GM23338 (cell line): Measurements from ENCODE around the gene PRRG3. TPM values are rescaled to one million over a fixed set of nuclear protein-coding genes. Genes with fewer than 3 reads are reported as not detected.

Experiments used
- ATAC-seq: fragments of 200-7000 bp; cut with Tn5 transposase; 3 replicates; pipeline ENCODE4 v1.9.1; 2020
- DNase-seq: peaks from one replicate; pipeline ENCODE4 v3.0.0-alpha.2; 2015; ENCODE audit warnings: low spot score
- H2AFZ ChIP-seq: fragments of 200-600 bp; sonication (generic); 2 replicates; pipeline ENCODE4 v1.8.0; 2016; ENCODE audit warnings: antibody characterized with exemption, mild to moderate bottlenecking, moderate library complexity
- H3F3A ChIP-seq: fragments of 200-600 bp; sonication (generic); replicated peaks from 2 replicates; pipeline ENCODE4 v1.8.0; 2017; ENCODE audit warnings: antibody characterized with exemption, mixed run types, low read depth
- H3K27ac ChIP-seq: fragments of 200-600 bp; sonication (generic); 2 replicates; pipeline ENCODE4 v1.6.1; 2016; ENCODE audit warnings: low read depth
- H3K27me3 ChIP-seq: fragments of 200-600 bp; sonication (generic); 2 replicates; pipeline ENCODE4 v1.8.0; 2016; ENCODE audit warnings: mild to moderate bottlenecking, mixed run types, moderate library complexity; ENCODE audit not compliant: insufficient read depth
- H3K36me3 ChIP-seq: fragments of 200-600 bp; sonication (generic); 2 replicates; pipeline ENCODE4 v1.8.0; 2016; ENCODE audit warnings: mild to moderate bottlenecking; ENCODE audit not compliant: insufficient read depth
- H3K4me1 ChIP-seq: fragments of 200-600 bp; sonication (generic); 2 replicates; pipeline ENCODE4 v1.8.0; 2016; ENCODE audit warnings: mild to moderate bottlenecking, moderate library complexity; ENCODE audit not compliant: insufficient read depth
- H3K4me2 ChIP-seq: fragments of 200-600 bp; sonication (generic); 2 replicates; pipeline ENCODE4 v1.7.1; 2017; ENCODE audit warnings: mixed run types
- H3K4me3 ChIP-seq: fragments of 200-600 bp; sonication (generic); 2 replicates; pipeline ENCODE4 v1.6.1; 2016; ENCODE audit warnings: mixed run types
- H3K79me2 ChIP-seq: fragments of 200-600 bp; sonication (generic); replicated peaks from 2 replicates; pipeline ENCODE4 v1.8.0; 2017; ENCODE audit warnings: mild to moderate bottlenecking; ENCODE audit not compliant: insufficient read depth
- H3K9me2 ChIP-seq: fragments of 200-600 bp; sonication (generic); 2 replicates; pipeline ENCODE4 v1.8.0; 2017; ENCODE audit not compliant: insufficient read depth
- H4K20me1 ChIP-seq: fragments of 200-600 bp; sonication (generic); replicated peaks from 2 replicates; pipeline ENCODE4 v1.8.0; 2017; ENCODE audit warnings: mild to moderate bottlenecking; ENCODE audit not compliant: insufficient read depth
- H3K27ac Mint-ChIP-seq: 2 replicates; pipeline ENCODE4 v1.8.0; 2020; ENCODE audit warnings: inconsistent platforms, mild to moderate bottlenecking, moderate library complexity, mixed read lengths
- H3K27me3 Mint-ChIP-seq: 3 replicates; pipeline ENCODE4 v1.8.0; 2022; ENCODE audit warnings: low read depth, mild to moderate bottlenecking, moderate library complexity, mixed read lengths, inconsistent platforms; ENCODE audit not compliant: insufficient read depth, poor library complexity
- H3K36me3 Mint-ChIP-seq: 3 replicates; pipeline ENCODE4 v1.8.0; 2021; ENCODE audit warnings: low read depth, mild to moderate bottlenecking, inconsistent platforms, moderate library complexity, mixed read lengths
- H3K4me1 Mint-ChIP-seq: 3 replicates; pipeline ENCODE4 v1.8.0; 2020; ENCODE audit warnings: mild to moderate bottlenecking, inconsistent platforms, mixed read lengths
- H3K4me3 Mint-ChIP-seq: 3 replicates; pipeline ENCODE4 v1.8.0; 2021; ENCODE audit warnings: moderate library complexity, mild to moderate bottlenecking, inconsistent platforms, mixed read lengths
- H3K9me3 Mint-ChIP-seq: 3 replicates; pipeline ENCODE4 v1.8.0; 2020; ENCODE audit warnings: moderate library complexity, mild to moderate bottlenecking, inconsistent platforms, mixed read lengths
- CTCF ChIP-seq, 2 experiments: fragments of 200-600 bp in 1 of 2; sonication (generic) in 1 of 2; conservative IDR thresholded peaks; 2 replicates each; pipeline versions ENCODE4 v1.5.1 to v1.6.1; 2016 to 2017; ENCODE audit warnings: antibody characterized with exemption in 2 of 2, low read depth in 2 of 2, mild to moderate bottlenecking in 2 of 2, moderate library complexity in 1 of 2
- ETS1 ChIP-seq: IDR thresholded peaks from 2 replicates; pipeline ENCODE4 v1.6.1; 2016; ENCODE audit warnings: antibody characterized with exemption
- REST ChIP-seq: IDR thresholded peaks from one replicate; pipeline ENCODE4 v1.6.1; 2018; ENCODE audit warnings: antibody characterized with exemption; ENCODE audit not compliant: unreplicated experiment
- polyA plus RNA-seq: library from polyadenylated mRNA; unstranded; fragments of >200 nt; fragmentation: Nextera tagmentation; extraction: Ambion mirVana; gene quantifications from 2 replicates; pipeline ENCODE4 v1.2.1, GENCODE V29; 2016
- total RNA-seq: library from RNA; depleted of rRNA; stranded (reverse); fragments of >200 nt; shearing (Covaris generic); gene quantifications from 2 replicates; pipeline ENCODE4 v1.2.3, GENCODE V29; 2014

PRRG3 gene
- total and polyA plus RNA-seq, 2 experiments from 2014 or later, result 5.0 to 10.6 TPM

- no peak for TF ChIP-seq REST
These were observed 57.6 kb downstream of the PRRG3 start (continued) for GRCh38 chrX:151752847-151753246.

- ATAC-seq, result peak; percentile 83
These were observed 58.2 kb downstream of the PRRG3 start for GRCh38 chrX:151753313-151754046.

More at GRCh38 chrX:151753313-151754046, 58.2 kb downstream of the PRRG3 start:
- no peak for TF ChIP-seq ETS1
- peak; percentile 53 to 84 for TF ChIP-seq CTCF (conservative IDR thresholded peaks at IDR 0.05; ENCODE audit: low read depth in 2 of 2)
- peak; percentile 50 for TF ChIP-seq REST
- Histone ChIP-seq H3K4me3 (no peak overlapping the region), H4K20me1 (no peaks in the 10 kb centered on the region), H3F3A (no peaks in the 10 kb centered on the region), H3K79me2 (no peaks in the 10 kb centered on the region), H2AFZ (no peak overlapping the region), H3K4me2 (no peak overlapping the region), H3K4me1 (peaks cover 7% of the 10 kb centered on the region; the same call in 1 of the 2 replicates), H3K36me3 (no peaks in the 10 kb centered on the region), H3K9me2 (no peaks in the 10 kb centered on the region), H3K27ac (no peak overlapping the region), H3K27me3 (no peaks in the 10 kb centered on the region)
- H3K4me1 Mint-ChIP-seq, result peaks cover 15% of the 10 kb centered on the region; the same call in 2 of the 3 replicates
- H3K36me3 Mint-ChIP-seq, result no peaks in the 10 kb centered on the region
- DNase-seq, result peak; percentile 74
- H3K4me3 Mint-ChIP-seq, result no peak overlapping the region
- no peak overlapping the region for H3K27ac Mint-ChIP-seq
- H3K9me3 Mint-ChIP-seq, result no peaks in the 10 kb centered on the region
- H3K27me3 Mint-ChIP-seq, result peaks cover 5% of the 10 kb centered on the region
